ENCODE data around the gene CENPQ. TPM values are rescaled to one million over a fixed set of nuclear protein-coding genes. Genes with fewer than 3 reads are reported as not detected.

Gene CENPQ
- total and polyA plus RNA-seq, 12 donors = 3.3 to 6.9 (median 4.8) TPM

- ATAC-seq (no peak), DNase-seq (no peak)
- Histone ChIP-seq H3K4me3 (no peak overlapping the region), H3K4me1 (no peaks in the 10 kb centered on the region), H3K27me3 (no peaks in the 10 kb centered on the region), H3K27ac (no peak overlapping the region), H3K36me3 (peaks cover 0 to 65% (median 15%) of the 10 kb centered on the region in 9 donors), H3K9me3 (no peaks in the 10 kb centered on the region)
- no peak for TF ChIP-seq CTCF (IDR thresholded peaks at IDR 0.05)
- intact Hi-C loops (cut with DNase I) = no loop called here
- 65 to 96% methylated on average over 2 of the region's 2 CpGs for WGBS, 2 donors
Measured at GRCh38 chr6:49430187-49430586, 33.0 kb upstream of the CENPQ start.

DNA sequence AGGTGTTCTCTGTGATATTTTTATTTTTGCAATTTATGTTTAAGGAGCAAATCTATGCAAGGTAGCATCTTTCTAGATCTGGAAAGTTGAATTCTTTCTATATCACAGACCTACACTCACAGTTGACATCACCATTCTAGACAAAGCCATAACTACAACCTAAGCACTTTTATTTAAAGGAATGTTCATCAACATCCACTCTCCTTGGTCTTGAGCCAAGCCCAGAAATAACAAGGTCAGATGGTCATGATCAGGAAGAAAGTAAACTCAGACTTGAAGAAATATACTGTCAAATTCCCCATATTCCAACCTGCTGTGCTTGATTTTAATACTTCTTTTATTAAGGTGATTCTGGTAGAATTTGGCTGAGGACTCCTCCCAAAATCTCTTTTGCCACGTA is 32.3 kb upstream of the CENPQ start:
- intact Hi-C loops (cut with DNase I) = no loop called here
- Histone ChIP-seq H3K4me3 (no peak overlapping the region), H3K9me3 (no peaks in the 10 kb centered on the region), H3K27me3 (no peaks in the 10 kb centered on the region), H3K4me1 (no peaks in the 10 kb centered on the region), H3K36me3 (peaks cover 0 to 72% (median 17%) of the 10 kb centered on the region in 9 donors), H3K27ac (no peak overlapping the region)
- no peak for DNase-seq
- no peak for TF ChIP-seq CTCF (IDR thresholded peaks at IDR 0.05)
- 90 to 93% methylated on average over 1 of the region's 1 CpG for WGBS, 2 donors
- no peak for ATAC-seq

DNA sequence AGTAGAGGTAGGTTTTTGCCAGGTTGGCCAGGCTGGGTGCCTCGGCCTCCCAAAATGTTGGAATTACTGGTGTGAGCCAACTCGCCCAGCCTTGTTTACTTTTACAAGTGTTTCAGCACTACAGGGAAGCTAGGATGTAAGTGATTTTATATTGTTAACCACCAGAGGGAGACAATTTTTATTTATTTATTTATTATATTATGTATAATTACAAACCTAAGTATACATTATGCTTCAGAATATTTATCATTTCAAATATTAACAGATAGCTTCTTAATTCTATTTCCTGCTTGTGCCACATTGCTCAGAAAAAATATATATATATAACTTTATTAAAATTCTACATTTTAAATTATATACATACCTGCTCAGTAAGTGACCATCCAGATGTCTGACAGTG is 9.9 kb upstream of the CENPQ start:
- Histone ChIP-seq H3K27me3 (no peaks in the 10 kb centered on the region), H3K36me3 (peaks cover 0 to 100% (median 35%) of the 10 kb centered on the region in 9 donors), H3K27ac (no peak overlapping the region), H3K4me3 (no peak overlapping the region), H3K9me3 (no peaks in the 10 kb centered on the region), H3K4me1 (no peaks in the 10 kb centered on the region)
- TF ChIP-seq CTCF (IDR thresholded peaks at IDR 0.05) = peak in 7 of 9 donors; percentile 25 to 47 (median 38)
- 90 to 96% methylated on average over 2 of the region's 2 CpGs for WGBS, 2 donors
- intact Hi-C loops (cut with DNase I) = no loop called here
- ATAC-seq (no peak), DNase-seq (no peak)

DNA sequence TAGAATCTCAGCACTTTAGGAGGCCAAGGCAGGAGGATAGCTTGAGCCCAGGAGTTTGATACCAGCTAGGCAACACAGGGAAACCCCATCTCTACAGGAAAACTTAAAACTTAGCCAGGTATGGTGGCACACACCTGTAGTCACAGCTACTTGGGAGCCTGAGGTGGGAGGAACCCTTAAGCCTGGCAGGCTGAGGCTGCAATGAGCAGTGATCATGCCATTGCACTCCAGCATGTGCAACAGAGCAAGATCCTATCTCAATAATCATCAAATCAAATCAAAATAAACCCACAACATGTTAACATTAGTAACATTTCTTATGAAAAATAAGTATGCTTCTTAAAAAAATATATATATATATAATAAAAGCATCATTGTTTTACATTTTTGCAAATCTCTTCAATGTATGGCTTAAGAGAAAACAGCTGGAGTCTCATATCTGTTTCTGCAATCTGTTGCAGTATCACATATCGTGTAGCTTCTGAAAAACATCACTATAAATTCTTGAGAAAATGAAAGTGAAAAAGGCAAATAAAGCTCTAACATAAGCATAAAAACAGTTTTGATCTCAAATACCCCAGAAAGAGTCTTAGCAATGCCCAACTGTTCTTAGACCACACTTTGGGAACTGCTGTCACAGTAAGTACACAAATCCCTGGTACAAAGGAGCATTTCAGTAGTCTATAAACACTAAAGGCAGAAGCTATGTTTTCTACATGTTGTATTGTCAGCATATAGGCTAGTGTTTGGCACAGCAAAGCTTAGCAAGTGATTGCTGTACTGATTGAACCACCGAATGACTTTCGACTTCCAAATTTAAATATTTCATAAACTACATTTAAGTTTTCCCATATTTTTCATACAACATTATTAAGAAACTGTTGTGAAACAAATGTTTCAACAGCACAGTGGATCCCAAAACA is 8.1 kb upstream of the CENPQ start:
- H3K9me3 ChIP-seq = no peaks in the 10 kb centered on the region
- TF ChIP-seq CTCF (IDR thresholded peaks at IDR 0.05) = no peak
- H3K27me3 ChIP-seq = no peaks in the 10 kb centered on the region
- intact Hi-C loops (cut with DNase I) = no loop called here
- no peak overlapping the region for H3K27ac ChIP-seq
- no peak for DNase-seq
- peaks cover 0 to 5% (median 0%) of the 10 kb centered on the region in 9 donors for H3K4me1 ChIP-seq
- H3K4me3 ChIP-seq = no peak overlapping the region
- peaks cover 0 to 97% (median 26%) of the 10 kb centered on the region in 9 donors for H3K36me3 ChIP-seq
- ATAC-seq = no peak
- WGBS, 2 donors = 96 to 99% methylated on average over 3 of the region's 3 CpGs
